Lung (tissue), 12 donors: ENCODE results near the gene PIK3R3. TPM values are rescaled to one million over a fixed set of nuclear protein-coding genes. Genes with fewer than 3 reads are reported as not detected.

Source experiments
- ATAC-seq: fragments of 200-7000 bp; cut with Tn5 transposase; one replicate; pipeline ENCODE4 v1.9.1; 2020; ENCODE audit warnings: moderate number of reproducible peaks; ENCODE audit not compliant: insufficient read depth, low FRiP score
- DNase-seq, 3 donors: peaks; one replicate each; pipeline ENCODE4 v3.0.0-alpha.2; 2013 to 2017
- H3K27ac ChIP-seq, 2 donors: one replicate each; pipeline ENCODE4 v1.5.1; 2013; ENCODE audit warnings: mild to moderate bottlenecking in 2 of 2, moderate library complexity in 2 of 2, control low read depth in 1 of 2, inconsistent platforms in 1 of 2, low read depth in 1 of 2, low read length in 1 of 2
- H3K27me3 ChIP-seq, 3 donors: one replicate each; pipeline ENCODE4 v1.5.1; 2013; ENCODE audit warnings: low read length in 2 of 3; ENCODE audit not compliant: control insufficient read depth in 3 of 3, insufficient read depth in 3 of 3
- H3K36me3 ChIP-seq, 4 donors: one replicate each; pipeline ENCODE4 v1.5.1; 2013; ENCODE audit warnings: low read length in 4 of 4, mild to moderate bottlenecking in 1 of 4, moderate library complexity in 1 of 4; ENCODE audit not compliant: control insufficient read depth in 4 of 4, insufficient read depth in 4 of 4
- H3K4me1 ChIP-seq, 5 donors: one replicate each; pipeline ENCODE4 v1.5.1; 2013; ENCODE audit warnings: low read length in 5 of 5, mild to moderate bottlenecking in 2 of 5, moderate library complexity in 1 of 5; ENCODE audit not compliant: control insufficient read depth in 5 of 5, insufficient read depth in 5 of 5
- H3K4me3 ChIP-seq: one replicate; pipeline ENCODE4 v1.5.1; 2013; ENCODE audit warnings: mild to moderate bottlenecking, control low read depth, moderate library complexity
- H3K9ac ChIP-seq, 2 donors: one replicate each; pipeline ENCODE4 v1.5.1; 2013; ENCODE audit warnings: low read length in 2 of 2, control low read depth in 1 of 2; ENCODE audit not compliant: insufficient read depth in 1 of 2
- H3K9me3 ChIP-seq, 4 donors: one replicate each; pipeline ENCODE4 v1.5.1; 2013; ENCODE audit warnings: low read length in 3 of 4, mild to moderate bottlenecking in 1 of 4, moderate library complexity in 1 of 4; ENCODE audit not compliant: control insufficient read depth in 4 of 4, insufficient read depth in 3 of 4
- WGBS, 2 donors: extraction: QIAGEN DNeasy Blood & Tissue Kit; methylation state at CpG; one replicate each; pipeline ENCODE4 v1.1.7; 2013; 5-methylcytosine and 5-hydroxymethylcytosine counted together
- polyA plus RNA-seq, 2 donors: library from polyadenylated mRNA; stranded (reverse); fragments of 200-250 nt; gene quantifications; one replicate each; pipeline ENCODE4 v1.2.1, GENCODE V29; 2013
- total RNA-seq, 2 donors: library from RNA; depleted of rRNA in 1 of 2; stranded (reverse); fragments of >200 nt in 1 of 2; gene quantifications; one replicate each; pipeline ENCODE4 v1.2.1, GENCODE V29; 2014 to 2021
- TF ChIP-seq, protein P1 (sequence below): IDR thresholded peaks from 2 replicates; pipeline ENCODE4 v1.5.1; 2012; ENCODE audit warnings: mild to moderate bottlenecking; ENCODE audit errors: control extremely low read depth, extremely low read depth
- donor health status: control.
- donor health status: control.
- donor health status: Bipolar disorder and iron deficiency.
- donor health status: healthy.
- donor health status: DM: yes; HTN: yes; CAD: no.

PIK3R3 gene
- total and polyA plus RNA-seq, 4 donors = 9.1 to 36.7 (median 17.1) TPM

GRCh38 chr1:46087891-46088290, 44.5 kb downstream of the PIK3R3 start:
- Histone ChIP-seq H3K4me3 (no peak overlapping the region), H3K4me1 (peaks cover 0 to 10% (median 0%) of the 10 kb centered on the region in 5 donors), H3K27me3 (no peaks in the 10 kb centered on the region), H3K9ac (no peak overlapping the region), H3K36me3 (no peaks in the 10 kb centered on the region), H3K27ac (no peak overlapping the region), H3K9me3 (no peaks in the 10 kb centered on the region)
- 96 to 97% methylated on average over 1 of the region's 1 CpG for WGBS, 2 donors
- no peak for DNase-seq
- TF ChIP-seq, protein P1, sequence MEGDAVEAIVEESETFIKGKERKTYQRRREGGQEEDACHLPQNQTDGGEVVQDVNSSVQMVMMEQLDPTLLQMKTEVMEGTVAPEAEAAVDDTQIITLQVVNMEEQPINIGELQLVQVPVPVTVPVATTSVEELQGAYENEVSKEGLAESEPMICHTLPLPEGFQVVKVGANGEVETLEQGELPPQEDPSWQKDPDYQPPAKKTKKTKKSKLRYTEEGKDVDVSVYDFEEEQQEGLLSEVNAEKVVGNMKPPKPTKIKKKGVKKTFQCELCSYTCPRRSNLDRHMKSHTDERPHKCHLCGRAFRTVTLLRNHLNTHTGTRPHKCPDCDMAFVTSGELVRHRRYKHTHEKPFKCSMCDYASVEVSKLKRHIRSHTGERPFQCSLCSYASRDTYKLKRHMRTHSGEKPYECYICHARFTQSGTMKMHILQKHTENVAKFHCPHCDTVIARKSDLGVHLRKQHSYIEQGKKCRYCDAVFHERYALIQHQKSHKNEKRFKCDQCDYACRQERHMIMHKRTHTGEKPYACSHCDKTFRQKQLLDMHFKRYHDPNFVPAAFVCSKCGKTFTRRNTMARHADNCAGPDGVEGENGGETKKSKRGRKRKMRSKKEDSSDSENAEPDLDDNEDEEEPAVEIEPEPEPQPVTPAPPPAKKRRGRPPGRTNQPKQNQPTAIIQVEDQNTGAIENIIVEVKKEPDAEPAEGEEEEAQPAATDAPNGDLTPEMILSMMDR = no peak
- no peak for ATAC-seq

- Histone ChIP-seq H3K27ac (no peak overlapping the region), H3K36me3 (no peaks in the 10 kb centered on the region), H3K4me1 (peaks cover 0 to 10% (median 0%) of the 10 kb centered on the region in 5 donors), H3K4me3 (no peak overlapping the region), H3K27me3 (no peaks in the 10 kb centered on the region), H3K9ac (no peak overlapping the region), H3K9me3 (no peaks in the 10 kb centered on the region)
- ATAC-seq = no peak
- WGBS, 2 donors = 98% methylated on average over 5 of the region's 5 CpGs
- TF ChIP-seq, protein P1 = no peak
- DNase-seq = no peak
Observed at GRCh38 chr1:46086576-46086975, 45.9 kb downstream of the PIK3R3 start.

GRCh38 chr1:46084553-46085451, 47.6 kb downstream of the PIK3R3 start:
- ATAC-seq (no peak), DNase-seq (no peak)
- Histone ChIP-seq H3K4me3 (no peak overlapping the region), H3K4me1 (peaks cover 0 to 12% (median 3%) of the 10 kb centered on the region in 5 donors), H3K9me3 (no peaks in the 10 kb centered on the region), H3K27ac (peak overlapping the region in 1 of 2 donors; percentile 79), H3K9ac (no peak overlapping the region), H3K36me3 (no peaks in the 10 kb centered on the region), H3K27me3 (no peaks in the 10 kb centered on the region)
- 76 to 88% methylated on average over 1 of the region's 1 CpG for WGBS, 2 donors
- TF ChIP-seq, protein P1 = no peak
